Neural cell (in vitro differentiated cells): ENCODE measurements around the gene HELZ.

Experiments used
- MXI1 ChIP-seq: fragments of 450-650 bp; conservative IDR thresholded peaks from 2 replicates; pipeline ENCODE4 v1.6.1; 2014; ENCODE audit warnings: antibody characterized with exemption, mild to moderate bottlenecking; ENCODE audit not compliant: poor library complexity, severe bottlenecking
- POLR2AphosphoS5 ChIP-seq: IDR thresholded peaks from 2 replicates; pipeline ENCODE4 v1.6.1; 2012
- TAF1 ChIP-seq: IDR thresholded peaks from 2 replicates; pipeline ENCODE4 v1.6.1; 2012; ENCODE audit warnings: low read depth
- TF ChIP-seq, protein P1 (sequence below): fragments of 450-650 bp; IDR thresholded peaks from 2 replicates; pipeline ENCODE4 v1.5.1; 2014; ENCODE audit warnings: antibody characterized with exemption, mild to moderate bottlenecking, moderate library complexity; ENCODE audit not compliant: poor library complexity, severe bottlenecking

DNA sequence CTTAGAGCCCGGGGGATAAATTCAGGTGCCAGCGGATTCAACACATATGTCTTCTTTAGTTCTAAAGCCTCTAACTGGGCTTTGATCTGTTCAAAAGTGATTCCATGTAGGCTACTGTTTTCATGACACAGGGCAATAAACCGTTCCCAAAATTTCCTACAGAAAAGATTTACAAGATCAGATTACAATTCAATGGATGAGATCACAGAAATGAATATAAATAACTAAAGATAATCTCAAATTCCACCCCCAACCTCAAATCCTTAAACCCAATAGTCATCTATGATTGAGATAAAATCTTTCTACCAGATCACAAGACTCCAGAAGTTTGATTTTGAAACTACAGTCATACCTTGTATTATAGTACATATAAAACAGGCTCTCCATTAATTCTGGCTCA lies 116.3 kb downstream of the HELZ start:
- TF ChIP-seq, protein P1, sequence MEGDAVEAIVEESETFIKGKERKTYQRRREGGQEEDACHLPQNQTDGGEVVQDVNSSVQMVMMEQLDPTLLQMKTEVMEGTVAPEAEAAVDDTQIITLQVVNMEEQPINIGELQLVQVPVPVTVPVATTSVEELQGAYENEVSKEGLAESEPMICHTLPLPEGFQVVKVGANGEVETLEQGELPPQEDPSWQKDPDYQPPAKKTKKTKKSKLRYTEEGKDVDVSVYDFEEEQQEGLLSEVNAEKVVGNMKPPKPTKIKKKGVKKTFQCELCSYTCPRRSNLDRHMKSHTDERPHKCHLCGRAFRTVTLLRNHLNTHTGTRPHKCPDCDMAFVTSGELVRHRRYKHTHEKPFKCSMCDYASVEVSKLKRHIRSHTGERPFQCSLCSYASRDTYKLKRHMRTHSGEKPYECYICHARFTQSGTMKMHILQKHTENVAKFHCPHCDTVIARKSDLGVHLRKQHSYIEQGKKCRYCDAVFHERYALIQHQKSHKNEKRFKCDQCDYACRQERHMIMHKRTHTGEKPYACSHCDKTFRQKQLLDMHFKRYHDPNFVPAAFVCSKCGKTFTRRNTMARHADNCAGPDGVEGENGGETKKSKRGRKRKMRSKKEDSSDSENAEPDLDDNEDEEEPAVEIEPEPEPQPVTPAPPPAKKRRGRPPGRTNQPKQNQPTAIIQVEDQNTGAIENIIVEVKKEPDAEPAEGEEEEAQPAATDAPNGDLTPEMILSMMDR = no peak
- TF ChIP-seq MXI1 (no peak), POLR2AphosphoS5 (no peak), TAF1 (no peak)
